Erythroblast (primary cell): ENCODE results near the gene RCAN3.
"Not testable (repeated sequence)": the region's sequence is repeated elsewhere in the genome, so short reads cannot be mapped to it uniquely, and the experiment has no call there.

ENCODE experiments used
- DNase-seq, 2 experiments: peaks; one replicate each; lab custom pipeline; 2025; lab: John Stamatoyannopoulos, UW
- GATA1 ChIP-seq: IDR thresholded peaks from 2 replicates; pipeline ENCODE4 v1.6.1; 2011; ENCODE audit warnings: low read depth, mild to moderate bottlenecking, control low read depth, low read length, moderate library complexity
- POLR2A ChIP-seq: IDR thresholded peaks from 2 replicates; pipeline ENCODE4 v1.6.1; 2011; ENCODE audit warnings: mild to moderate bottlenecking, low read length

The RCAN3 gene

GRCh38 chr1:24502709-24503058 lies at the start of gene RCAN3:
TSS of gene RCAN3 (plus strand) at chr1:24502836. CDS start at chr1:24514373, 11,537 bp downstream.
- TF ChIP-seq GATA1 (no peak), POLR2A (no peak)
- peak in 1 of 2 experiments; percentile 88 for DNase-seq

- TF ChIP-seq POLR2A (no peak), GATA1 (no peak)
- DNase-seq = no peak
These were observed 49.6 kb upstream of the RCAN3 start for GRCh38 chr1:24452922-24453485.

- no peak for DNase-seq
- TF ChIP-seq GATA1 (no peak), POLR2A (no peak)
These were observed 48.0 kb upstream of the RCAN3 start for GRCh38 chr1:24454673-24455072.

GRCh38 chr1:24455272-24455671 lies 47.4 kb upstream of the RCAN3 start:
- no peak for DNase-seq
- TF ChIP-seq GATA1 (no peak), POLR2A (no peak)

GRCh38 chr1:24457866-24458265 lies 44.8 kb upstream of the RCAN3 start:
- TF ChIP-seq GATA1 (no peak), POLR2A (no peak)
- no peak for DNase-seq

GRCh38 chr1:24459551-24460266 lies 42.9 kb upstream of the RCAN3 start:
- DNase-seq = no peak
- TF ChIP-seq POLR2A (no peak), GATA1 (no peak)

GRCh38 chr1:24462128-24462527 lies 40.5 kb upstream of the RCAN3 start:
- DNase-seq = not testable (repeated sequence)

- DNase-seq = no peak
- no peak for TF ChIP-seq POLR2A
- no peak for TF ChIP-seq GATA1
These were observed 38.6 kb upstream of the RCAN3 start for GRCh38 chr1:24463776-24464735.

GRCh38 chr1:24465099-24465498 lies 37.5 kb upstream of the RCAN3 start:
- TF ChIP-seq POLR2A (no peak), GATA1 (no peak)
- no peak for DNase-seq

GRCh38 chr1:24465638-24466037 lies 37.0 kb upstream of the RCAN3 start:
- TF ChIP-seq POLR2A (no peak), GATA1 (no peak)
- DNase-seq = no peak

GRCh38 chr1:24468685-24469316 lies 33.8 kb upstream of the RCAN3 start:
- no peak for TF ChIP-seq GATA1
- TF ChIP-seq POLR2A = no peak
- no peak for DNase-seq

GRCh38 chr1:24470592-24470991 lies 32.0 kb upstream of the RCAN3 start:
- DNase-seq = peak in 1 of 2 experiments; percentile 34
- TF ChIP-seq POLR2A (no peak), GATA1 (no peak)

GRCh38 chr1:24472527-24473251 lies 29.9 kb upstream of the RCAN3 start:
- TF ChIP-seq POLR2A (no peak), GATA1 (no peak)
- DNase-seq = no peak

GRCh38 chr1:24474193-24474592 lies 28.4 kb upstream of the RCAN3 start:
- no peak for DNase-seq
- no peak for TF ChIP-seq POLR2A
- no peak for TF ChIP-seq GATA1
